TTC549 (cell line): ENCODE results near the gene BCL11B.

ENCODE experiments used
- FAIRE-seq: peaks from 2 replicates; lab custom pipeline; 2012; peaks lifted over from hg19 to GRCh38; lab: Jason Lieb, UNC

BCL11B gene

DNA sequence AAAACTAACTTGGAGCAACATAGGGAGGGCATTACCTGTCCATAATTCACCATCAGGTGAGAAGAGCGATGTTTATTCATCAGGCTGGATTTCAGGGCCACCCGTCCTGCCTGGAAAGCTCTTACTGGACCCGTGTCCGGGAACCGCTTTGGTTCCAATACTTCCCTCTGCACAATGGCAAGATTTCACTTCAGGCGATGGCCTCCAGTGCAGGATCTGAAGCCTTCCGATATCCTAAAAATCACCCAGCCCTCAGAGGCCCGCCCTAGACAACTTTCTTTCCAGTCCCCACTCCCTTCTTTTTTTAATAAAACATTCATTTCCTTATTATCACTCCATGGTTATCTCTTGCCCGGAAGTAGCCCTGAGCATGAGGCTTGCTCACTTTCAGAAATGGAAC lies 92.5 kb downstream of the BCL11B start:
- FAIRE-seq = no peak

DNA sequence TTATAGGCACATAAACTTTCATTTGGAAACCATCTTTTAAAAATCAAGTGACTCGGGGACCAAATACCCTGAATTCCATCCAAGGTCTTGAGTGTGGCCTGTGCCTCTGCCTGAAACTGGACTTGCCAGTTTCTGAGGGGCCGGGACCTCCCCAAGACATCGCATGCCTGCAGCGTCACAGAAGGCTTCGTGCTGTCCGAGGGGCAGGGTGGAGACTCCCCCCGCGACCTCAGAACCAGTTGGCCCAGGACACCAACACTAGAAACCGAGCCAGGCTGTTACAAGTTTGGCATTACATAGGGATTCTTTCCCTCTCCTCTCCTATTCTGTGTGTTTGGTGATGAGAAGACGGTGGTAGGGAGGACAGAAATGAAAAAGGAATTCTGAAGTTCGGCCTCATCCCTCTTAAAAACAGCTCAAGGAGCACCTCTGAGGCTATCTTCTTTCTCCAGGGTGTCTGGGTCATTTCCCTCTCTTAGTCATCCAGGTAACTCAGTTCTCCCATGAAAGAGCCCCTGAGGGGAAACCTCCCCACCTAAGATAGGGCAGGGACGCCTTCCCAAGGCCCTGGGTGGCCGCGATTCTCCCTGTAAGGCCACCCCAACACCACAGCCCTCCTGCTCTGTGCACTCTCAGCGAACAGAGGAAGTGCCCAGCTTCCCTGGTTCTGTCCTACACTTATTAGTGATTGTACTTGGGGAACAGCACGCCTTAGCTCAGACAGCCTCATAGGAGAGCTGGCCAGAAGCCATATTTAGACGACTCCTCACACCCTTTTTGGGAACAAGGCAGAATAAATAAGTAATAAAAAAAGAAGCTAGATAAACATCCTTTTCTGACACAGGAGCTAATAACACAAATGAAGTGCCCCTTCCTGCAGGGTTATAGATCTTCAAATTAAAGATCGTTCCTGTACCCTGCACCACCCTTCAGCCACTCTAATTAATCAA lies 93.8 kb downstream of the BCL11B start:
- FAIRE-seq = no peak

GRCh38 chr14:99177046-99177655 lies 94.8 kb downstream of the BCL11B start:
- FAIRE-seq = no peak

- FAIRE-seq = no peak
These were observed 95.6 kb downstream of the BCL11B start for GRCh38 chr14:99176156-99176945.

GRCh38 chr14:99175331-99176155 lies 96.5 kb downstream of the BCL11B start:
- FAIRE-seq = no peak

DNA sequence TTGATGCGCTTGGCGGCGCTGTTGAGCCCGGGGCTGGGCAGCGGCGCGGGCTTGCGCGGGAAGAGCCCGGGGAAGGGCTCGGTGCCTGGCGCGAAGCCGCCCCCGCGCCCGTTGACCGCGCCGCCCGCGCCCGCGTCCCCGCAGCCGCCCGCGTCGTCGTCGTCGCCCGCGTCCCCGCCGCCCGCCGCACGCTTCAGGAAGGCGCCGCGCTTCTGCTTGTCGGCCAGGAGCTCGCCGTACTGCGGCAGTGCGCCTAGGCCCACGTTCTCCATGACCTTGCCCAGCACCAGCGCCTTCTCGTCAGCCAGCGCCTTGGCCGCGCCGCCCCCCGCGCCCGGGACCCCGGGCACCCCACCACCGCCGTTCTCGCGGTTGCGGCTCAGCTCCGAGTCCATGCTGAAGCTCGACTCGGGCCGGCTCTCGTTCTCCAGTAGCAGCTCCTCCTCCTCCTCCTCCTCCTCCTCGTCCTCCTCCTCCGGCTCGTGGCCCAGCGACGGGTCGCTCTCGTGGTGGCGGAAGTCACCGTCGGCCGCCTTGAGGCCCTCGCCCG lies 97.2 kb downstream of the BCL11B start:
- no peak for FAIRE-seq

DNA sequence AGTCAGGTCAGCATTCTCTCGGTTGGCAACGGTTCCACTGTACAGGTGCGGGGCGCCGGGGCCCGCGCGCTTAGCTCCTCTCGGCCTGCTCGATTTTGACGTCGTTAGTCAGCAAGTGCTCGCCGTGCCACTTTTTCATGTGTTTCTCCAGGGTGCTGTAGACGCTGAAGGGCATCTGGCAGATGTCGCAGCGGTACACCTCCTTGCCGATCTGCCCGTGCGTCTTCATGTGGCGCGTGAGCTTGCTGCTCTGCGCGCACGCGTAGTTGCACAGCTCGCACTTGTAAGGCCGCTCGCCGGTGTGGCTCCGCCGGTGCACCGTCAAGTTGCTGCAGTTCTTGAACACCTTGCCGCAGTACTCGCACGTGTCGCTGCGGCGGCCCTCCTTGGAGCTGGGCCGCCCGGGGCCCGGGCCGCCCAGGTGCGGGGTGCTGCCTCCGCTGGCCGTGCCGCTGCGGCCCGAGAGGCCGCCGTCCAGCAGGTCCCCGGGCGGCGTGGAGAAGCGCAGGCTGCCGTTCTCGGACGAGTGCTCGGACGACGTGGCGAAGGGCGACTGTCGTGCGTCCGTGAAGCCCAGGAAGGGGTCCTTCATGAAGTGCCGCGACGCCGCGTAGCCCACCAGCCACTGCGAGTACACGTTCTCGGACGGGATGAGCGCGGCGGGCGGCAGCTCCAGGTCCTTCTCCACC lies 97.8 kb downstream of the BCL11B start:
- FAIRE-seq = no peak

DNA sequence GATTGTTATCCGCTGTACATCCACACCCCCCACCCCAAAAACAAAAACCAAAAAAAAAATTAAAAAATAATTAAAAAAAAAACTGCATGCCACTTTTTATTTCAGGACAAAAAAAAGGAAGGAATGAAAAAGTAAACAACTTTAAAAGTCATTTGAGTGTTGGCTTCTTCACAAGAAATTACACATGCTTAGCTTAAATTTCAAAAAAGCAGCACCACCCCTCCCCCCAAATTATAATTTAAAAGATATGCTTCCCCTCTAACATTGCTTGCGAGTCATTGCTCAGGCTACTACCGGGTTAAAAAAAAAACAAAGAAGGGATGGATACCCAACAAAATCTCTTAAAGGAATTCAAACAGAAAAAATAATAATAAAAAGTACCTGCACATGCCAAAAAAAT lies 98.5 kb downstream of the BCL11B start:
- FAIRE-seq = no peak

- FAIRE-seq = no peak
These were observed 98.9 kb downstream of the BCL11B start for GRCh38 chr14:99173086-99173485.

- FAIRE-seq = no peak
These were observed 100.6 kb downstream of the BCL11B start for GRCh38 chr14:99171396-99171795.

GRCh38 chr14:99169776-99170356 lies 102.1 kb downstream of the BCL11B start:
- no peak for FAIRE-seq

- no peak for FAIRE-seq
These were observed 103.7 kb downstream of the BCL11B start for GRCh38 chr14:99168330-99168729.

- no peak for FAIRE-seq
These were observed 105.5 kb downstream of the BCL11B start for GRCh38 chr14:99166506-99166905.

DNA sequence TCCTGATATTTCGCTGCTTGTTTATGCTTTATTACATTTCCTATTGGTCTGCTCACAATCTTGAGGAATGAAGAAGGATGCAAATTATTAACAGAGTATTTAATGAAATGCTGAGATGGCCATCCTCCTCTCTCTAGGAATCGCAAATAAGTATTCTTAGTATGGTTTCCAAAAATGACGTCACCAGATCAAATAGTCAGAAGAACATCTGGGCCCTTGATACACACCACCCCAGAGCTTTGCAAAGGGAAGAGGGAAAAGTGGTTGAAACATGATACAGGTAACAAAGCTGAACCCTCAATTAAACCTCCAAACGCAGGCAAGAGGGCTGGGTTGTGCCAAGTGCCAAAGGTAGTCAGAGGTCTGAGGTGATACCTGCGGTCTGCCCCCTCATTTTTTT lies 107.3 kb downstream of the BCL11B start:
- FAIRE-seq = no peak

DNA sequence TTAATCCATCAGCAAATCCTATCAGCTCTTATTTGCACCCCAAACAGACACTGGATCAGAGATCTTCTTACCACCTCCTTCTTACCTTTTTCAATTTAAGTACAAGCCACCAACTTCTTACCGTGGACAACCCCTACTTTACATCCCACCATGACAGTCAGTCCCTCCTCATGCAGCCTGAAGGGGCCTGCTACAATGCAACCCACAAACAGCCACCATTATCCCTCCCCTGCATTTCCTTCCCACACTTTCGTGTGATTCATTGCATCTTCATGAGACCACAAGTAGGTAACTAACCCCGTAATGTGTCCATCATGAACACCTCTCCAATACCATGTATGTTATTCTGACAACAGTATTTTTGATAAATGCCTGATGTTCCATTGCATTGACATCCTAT lies 108.6 kb downstream of the BCL11B start:
- FAIRE-seq = no peak

- FAIRE-seq = no peak
These were observed 112.4 kb downstream of the BCL11B start for GRCh38 chr14:99159341-99160340.

- no peak for FAIRE-seq
These were observed 113.3 kb downstream of the BCL11B start for GRCh38 chr14:99158646-99159165.

DNA sequence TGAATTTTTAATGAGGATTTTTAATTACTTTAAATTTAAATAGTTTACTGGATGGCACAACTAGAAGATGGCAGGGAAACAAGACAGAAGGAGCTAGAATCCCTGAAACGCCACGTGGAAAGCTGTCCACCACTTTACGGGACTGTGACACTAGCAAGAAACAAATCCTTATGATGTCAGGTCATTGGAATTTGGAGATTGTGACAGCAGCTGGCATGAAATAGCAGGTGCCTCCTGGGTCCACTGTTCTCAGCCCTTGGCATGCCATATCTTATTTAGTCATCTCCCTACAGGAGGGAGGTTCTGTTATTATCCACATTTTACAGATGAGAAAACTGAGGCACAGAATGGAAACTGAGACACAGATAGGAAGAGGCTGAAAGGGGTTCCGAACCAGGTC lies 113.8 kb downstream of the BCL11B start:
- FAIRE-seq = no peak

GRCh38 chr14:99157676-99158075 lies 114.3 kb downstream of the BCL11B start:
- FAIRE-seq = no peak
